Measurements from ENCODE around the gene UNC80.
A peak's percentile ranks its signal among the peaks of the same experiment; 100 is the strongest.

The UNC80 gene, protein sequence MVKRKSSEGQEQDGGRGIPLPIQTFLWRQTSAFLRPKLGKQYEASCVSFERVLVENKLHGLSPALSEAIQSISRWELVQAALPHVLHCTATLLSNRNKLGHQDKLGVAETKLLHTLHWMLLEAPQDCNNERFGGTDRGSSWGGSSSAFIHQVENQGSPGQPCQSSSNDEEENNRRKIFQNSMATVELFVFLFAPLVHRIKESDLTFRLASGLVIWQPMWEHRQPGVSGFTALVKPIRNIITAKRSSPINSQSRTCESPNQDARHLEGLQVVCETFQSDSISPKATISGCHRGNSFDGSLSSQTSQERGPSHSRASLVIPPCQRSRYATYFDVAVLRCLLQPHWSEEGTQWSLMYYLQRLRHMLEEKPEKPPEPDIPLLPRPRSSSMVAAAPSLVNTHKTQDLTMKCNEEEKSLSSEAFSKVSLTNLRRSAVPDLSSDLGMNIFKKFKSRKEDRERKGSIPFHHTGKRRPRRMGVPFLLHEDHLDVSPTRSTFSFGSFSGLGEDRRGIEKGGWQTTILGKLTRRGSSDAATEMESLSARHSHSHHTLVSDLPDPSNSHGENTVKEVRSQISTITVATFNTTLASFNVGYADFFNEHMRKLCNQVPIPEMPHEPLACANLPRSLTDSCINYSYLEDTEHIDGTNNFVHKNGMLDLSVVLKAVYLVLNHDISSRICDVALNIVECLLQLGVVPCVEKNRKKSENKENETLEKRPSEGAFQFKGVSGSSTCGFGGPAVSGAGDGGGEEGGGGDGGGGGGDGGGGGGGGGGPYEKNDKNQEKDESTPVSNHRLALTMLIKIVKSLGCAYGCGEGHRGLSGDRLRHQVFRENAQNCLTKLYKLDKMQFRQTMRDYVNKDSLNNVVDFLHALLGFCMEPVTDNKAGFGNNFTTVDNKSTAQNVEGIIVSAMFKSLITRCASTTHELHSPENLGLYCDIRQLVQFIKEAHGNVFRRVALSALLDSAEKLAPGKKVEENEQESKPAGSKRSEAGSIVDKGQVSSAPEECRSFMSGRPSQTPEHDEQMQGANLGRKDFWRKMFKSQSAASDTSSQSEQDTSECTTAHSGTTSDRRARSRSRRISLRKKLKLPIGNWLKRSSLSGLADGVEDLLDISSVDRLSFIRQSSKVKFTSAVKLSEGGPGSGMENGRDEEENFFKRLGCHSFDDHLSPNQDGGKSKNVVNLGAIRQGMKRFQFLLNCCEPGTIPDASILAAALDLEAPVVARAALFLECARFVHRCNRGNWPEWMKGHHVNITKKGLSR (N-terminal part only)

DNA sequence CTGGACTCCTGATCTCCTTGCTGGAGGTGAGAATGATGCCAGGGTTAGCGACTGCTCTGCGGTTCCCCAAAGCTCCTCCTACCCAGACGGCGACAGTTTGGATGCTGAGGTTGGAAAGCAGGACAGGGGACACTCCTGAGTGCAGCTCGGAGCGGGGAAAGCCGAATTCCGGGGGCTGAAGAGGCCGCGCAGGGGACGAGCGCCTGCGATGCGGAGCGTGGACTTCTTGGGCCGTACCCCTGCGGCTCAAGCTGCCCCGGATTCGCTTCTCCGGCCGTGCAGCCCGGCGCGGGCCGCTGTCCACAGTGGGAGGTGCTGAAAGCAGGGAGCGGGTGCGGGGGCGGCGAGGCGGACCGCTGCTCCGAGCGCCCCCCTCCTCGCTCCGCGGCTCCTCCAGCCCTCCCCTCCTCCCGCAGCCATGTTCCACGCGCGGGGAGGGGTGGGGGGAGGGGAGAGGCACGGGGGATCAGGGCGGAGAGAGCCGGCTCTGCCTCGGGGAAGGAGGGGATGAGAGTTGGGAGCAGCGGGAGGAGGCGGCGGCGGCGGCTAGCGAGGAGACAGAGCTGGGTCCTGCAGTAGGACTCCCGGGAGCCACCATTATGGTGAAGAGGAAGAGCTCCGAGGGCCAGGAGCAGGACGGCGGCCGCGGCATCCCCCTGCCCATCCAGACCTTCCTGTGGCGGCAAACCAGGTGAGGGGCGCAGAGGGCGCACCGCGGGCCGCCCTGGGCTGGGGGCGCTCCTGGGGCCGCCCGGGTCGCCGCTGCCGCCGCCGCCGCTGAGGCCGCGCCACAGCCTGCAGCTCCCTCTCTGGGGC, at the start of gene UNC80:
TSS of gene UNC80 (plus strand) at position 359 of the 816 bp plus-strand sequence. CDS start at position 600, 241 bp downstream.
- H3K36me3 ChIP-seq (ENCODE audit: low read depth) = no peaks in the 10 kb centered on the region
- DNase-seq (ENCODE audit: low spot score) (peak; percentile 63), ATAC-seq (ENCODE audit: low read depth) (peak; percentile 96)
- H3K9me3 ChIP-seq (ENCODE audit: severe bottlenecking) = no peaks in the 10 kb centered on the region
- H3K27me3 ChIP-seq (ENCODE audit: insufficient read depth, poor library complexity, severe bottlenecking) = peaks cover 16% of the 10 kb centered on the region
- H3K27ac ChIP-seq (ENCODE audit: poor library complexity, severe bottlenecking) = no peak within 1 kb of the TSS
- H3K4me3 ChIP-seq (ENCODE audit: severe bottlenecking) = peak within 1 kb of the TSS; percentile 16
- TF ChIP-seq, protein P1, sequence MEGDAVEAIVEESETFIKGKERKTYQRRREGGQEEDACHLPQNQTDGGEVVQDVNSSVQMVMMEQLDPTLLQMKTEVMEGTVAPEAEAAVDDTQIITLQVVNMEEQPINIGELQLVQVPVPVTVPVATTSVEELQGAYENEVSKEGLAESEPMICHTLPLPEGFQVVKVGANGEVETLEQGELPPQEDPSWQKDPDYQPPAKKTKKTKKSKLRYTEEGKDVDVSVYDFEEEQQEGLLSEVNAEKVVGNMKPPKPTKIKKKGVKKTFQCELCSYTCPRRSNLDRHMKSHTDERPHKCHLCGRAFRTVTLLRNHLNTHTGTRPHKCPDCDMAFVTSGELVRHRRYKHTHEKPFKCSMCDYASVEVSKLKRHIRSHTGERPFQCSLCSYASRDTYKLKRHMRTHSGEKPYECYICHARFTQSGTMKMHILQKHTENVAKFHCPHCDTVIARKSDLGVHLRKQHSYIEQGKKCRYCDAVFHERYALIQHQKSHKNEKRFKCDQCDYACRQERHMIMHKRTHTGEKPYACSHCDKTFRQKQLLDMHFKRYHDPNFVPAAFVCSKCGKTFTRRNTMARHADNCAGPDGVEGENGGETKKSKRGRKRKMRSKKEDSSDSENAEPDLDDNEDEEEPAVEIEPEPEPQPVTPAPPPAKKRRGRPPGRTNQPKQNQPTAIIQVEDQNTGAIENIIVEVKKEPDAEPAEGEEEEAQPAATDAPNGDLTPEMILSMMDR (IDR thresholded peaks at IDR 0.05; ENCODE audit: poor library complexity, severe bottlenecking) = no peak
- H3K4me1 ChIP-seq (ENCODE audit: insufficient read depth, poor library complexity, severe bottlenecking) = no peaks in the 10 kb centered on the region

DNA sequence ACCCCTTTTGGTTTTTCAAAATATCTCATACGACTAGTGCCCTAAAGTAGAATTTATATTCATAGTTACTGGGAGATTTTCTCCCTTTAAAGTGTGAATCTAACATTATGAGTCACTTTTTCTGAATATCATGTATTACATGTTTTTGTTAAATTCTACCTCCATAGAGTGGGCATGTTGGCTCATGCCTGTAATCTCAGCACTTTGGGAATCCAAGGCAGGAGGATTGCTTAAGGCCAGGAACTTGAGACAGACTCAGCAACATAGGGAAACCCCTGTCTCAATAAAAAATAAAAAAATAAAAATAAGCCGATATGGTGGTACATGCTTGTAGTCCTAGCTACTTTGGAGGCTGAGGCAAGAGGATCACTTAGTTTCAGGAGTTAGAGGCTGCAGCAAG, 45.3 kb upstream of the UNC80 start:
- Histone ChIP-seq H3K36me3 (ENCODE audit: low read depth) (no peaks in the 10 kb centered on the region), H3K4me3 (ENCODE audit: severe bottlenecking) (no peak overlapping the region), H3K27me3 (ENCODE audit: insufficient read depth, poor library complexity, severe bottlenecking) (no peaks in the 10 kb centered on the region), H3K9me3 (ENCODE audit: severe bottlenecking) (no peaks in the 10 kb centered on the region), H3K4me1 (ENCODE audit: insufficient read depth, poor library complexity, severe bottlenecking) (peaks cover 21% of the 10 kb centered on the region), H3K27ac (ENCODE audit: poor library complexity, severe bottlenecking) (peak overlapping the region; percentile 51)
- ATAC-seq (ENCODE audit: low read depth) = peak; percentile 97
- peak; percentile 62 for DNase-seq (ENCODE audit: low spot score)
- TF ChIP-seq, protein P1 (IDR thresholded peaks at IDR 0.05; ENCODE audit: poor library complexity, severe bottlenecking) = no peak

DNA sequence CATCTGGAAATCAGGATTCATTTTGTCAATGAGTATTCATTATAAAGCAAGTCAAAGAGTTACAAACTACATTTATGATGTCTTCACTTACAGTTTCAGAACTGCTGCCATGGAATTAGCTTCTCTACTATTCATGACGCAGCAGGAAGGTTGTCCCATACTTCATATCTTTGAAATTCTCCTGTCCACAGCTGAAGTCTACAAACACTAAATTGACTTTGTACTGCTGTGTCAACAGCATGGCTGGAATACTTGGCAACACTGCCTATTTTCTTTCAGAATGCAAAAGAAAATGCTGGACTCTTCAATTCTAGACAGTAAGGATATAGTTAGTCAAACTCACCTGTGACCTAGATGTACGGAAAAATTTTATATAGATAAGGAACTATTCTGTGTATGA, 44.6 kb upstream of the UNC80 start:
- TF ChIP-seq, protein P1 (IDR thresholded peaks at IDR 0.05; ENCODE audit: poor library complexity, severe bottlenecking) = no peak
- no peaks in the 10 kb centered on the region for H3K27me3 ChIP-seq (ENCODE audit: insufficient read depth, poor library complexity, severe bottlenecking)
- no peak for ATAC-seq (ENCODE audit: low read depth)
- no peaks in the 10 kb centered on the region for H3K9me3 ChIP-seq (ENCODE audit: severe bottlenecking)
- no peak for DNase-seq (ENCODE audit: low spot score)
- H3K4me1 ChIP-seq (ENCODE audit: insufficient read depth, poor library complexity, severe bottlenecking) = peaks cover 15% of the 10 kb centered on the region
- H3K27ac ChIP-seq (ENCODE audit: poor library complexity, severe bottlenecking) = peak overlapping the region; percentile 51
- no peak overlapping the region for H3K4me3 ChIP-seq (ENCODE audit: severe bottlenecking)
- H3K36me3 ChIP-seq (ENCODE audit: low read depth) = no peaks in the 10 kb centered on the region

DNA sequence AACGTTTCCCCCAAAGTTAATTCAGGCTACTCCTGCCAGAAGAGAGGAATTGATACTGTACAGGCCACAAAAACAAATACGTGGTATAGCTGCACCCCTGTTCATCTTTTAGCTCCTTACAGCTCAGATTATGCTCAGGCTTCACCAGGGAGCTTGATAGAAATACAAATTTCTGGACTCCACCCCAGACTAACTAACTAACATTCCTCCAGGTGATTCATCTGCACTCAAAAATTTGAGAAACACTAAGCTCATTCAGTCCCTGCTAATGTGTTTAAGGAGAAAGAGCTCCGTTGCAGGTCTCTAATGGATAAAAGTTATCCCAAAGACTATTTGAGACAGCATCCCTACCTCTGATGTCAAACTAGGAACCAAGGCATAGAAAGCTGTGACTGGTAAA, 36.8 kb upstream of the UNC80 start:
- ATAC-seq (ENCODE audit: low read depth) (peak; percentile 62; the same call in 2 of the 3 replicates), DNase-seq (ENCODE audit: low spot score) (no peak)
- Histone ChIP-seq H3K27me3 (ENCODE audit: insufficient read depth, poor library complexity, severe bottlenecking) (no peaks in the 10 kb centered on the region), H3K27ac (ENCODE audit: poor library complexity, severe bottlenecking) (no peak overlapping the region), H3K36me3 (ENCODE audit: low read depth) (no peaks in the 10 kb centered on the region), H3K4me1 (ENCODE audit: insufficient read depth, poor library complexity, severe bottlenecking) (no peaks in the 10 kb centered on the region), H3K9me3 (ENCODE audit: severe bottlenecking) (no peaks in the 10 kb centered on the region), H3K4me3 (ENCODE audit: severe bottlenecking) (no peak overlapping the region)
- TF ChIP-seq, protein P1 (IDR thresholded peaks at IDR 0.05; ENCODE audit: poor library complexity, severe bottlenecking) = no peak
